HG02938 (cell line): ENCODE results near the gene RET.

Source experiments
- ATAC-seq: cut with Tn5 transposase; IDR thresholded peaks from one replicate; pipeline ENCODE4 v1.9.1; 2021; ENCODE audit warnings: mild to moderate bottlenecking, moderate library complexity; ENCODE audit not compliant: unreplicated experiment

RET gene

DNA sequence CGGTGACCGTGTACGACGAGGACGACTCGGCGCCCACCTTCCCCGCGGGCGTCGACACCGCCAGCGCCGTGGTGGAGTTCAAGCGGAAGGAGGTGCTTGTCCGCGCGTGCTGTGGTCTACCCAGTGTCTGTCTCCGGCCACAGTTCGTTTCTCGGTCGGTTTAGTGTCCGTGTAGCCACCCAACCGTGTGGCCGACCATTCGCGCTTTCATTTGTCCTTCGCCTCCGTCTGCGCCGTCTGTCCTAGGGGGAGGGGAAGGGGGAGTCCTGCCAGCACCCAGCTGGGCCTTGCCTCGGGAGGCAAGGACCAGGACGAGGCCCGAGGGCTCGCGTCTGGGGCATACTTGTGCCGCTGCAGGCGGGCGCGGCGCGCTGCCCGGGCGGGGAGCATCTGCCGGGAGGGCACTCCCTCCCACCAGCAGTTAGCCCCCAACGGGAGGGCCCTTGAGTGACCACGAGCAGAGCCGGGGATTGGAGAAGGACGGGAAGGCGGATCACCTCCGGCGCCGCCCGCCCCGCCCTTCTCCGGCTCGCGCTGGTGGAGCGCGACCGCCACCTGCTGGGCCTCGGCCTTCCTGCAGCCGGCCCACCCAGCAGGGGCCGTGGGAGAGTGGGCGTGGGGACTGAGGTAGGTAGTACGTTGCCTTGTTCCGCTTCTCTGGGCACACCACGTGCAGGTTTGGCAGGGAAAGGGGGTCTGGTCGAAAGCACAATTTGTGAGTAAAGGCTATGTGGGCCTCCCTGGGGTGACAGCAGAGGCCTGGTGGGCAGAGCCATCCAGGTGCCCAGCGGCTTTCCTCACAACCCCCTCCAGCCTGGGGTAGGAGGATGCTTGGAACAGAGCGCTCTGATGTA lies 28.5 kb downstream of the RET start:
- peak; percentile 75 for ATAC-seq

DNA sequence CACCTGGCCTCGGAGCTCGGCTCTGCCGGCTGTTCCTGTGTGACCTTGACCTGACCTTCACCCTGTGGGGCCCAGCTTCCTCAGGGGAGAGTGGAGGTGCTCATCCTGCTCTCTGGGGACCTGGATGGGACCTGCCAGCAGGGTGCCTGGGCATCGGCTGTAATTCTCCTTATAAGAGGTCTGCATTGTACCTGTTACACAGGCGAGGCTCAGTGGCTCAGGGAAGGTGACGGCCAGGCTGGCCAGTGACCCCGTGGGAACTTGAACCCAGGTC lies 29.0 kb downstream of the RET start:
- no peak for ATAC-seq

DNA sequence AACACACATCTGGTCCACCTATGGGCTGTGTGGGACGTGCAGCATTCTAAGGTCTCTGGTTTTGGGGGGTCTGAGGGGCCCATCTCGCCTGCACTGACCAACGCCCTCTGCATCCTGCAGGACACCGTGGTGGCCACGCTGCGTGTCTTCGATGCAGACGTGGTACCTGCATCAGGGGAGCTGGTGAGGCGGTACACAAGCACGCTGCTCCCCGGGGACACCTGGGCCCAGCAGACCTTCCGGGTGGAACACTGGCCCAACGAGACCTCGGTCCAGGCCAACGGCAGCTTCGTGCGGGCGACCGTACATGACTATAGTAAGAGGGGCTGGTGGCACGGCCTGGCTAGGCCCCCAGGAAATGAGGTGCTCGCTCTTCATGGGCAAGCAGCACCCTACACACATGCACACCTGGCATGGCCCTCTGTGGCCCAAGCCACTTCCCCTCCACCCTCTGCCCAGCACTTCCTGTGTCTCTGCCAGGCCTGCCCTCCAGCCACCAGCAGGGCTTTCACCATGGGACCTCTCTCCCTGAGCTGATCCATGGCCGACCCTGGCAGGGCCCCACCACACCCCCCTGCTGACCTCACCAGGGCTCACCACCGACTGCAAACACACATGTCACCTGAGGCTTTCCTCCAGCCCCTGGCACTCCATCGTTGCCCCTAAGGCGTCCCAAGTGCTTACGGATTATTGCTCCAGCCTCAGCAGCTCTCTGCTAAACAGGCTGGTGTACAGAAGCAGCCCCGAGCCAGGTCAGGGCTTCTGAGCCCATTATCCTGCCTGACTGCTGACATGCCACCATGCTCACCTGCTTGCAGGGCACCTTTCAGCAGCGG lies 29.6 kb downstream of the RET start:
- no peak for ATAC-seq

DNA sequence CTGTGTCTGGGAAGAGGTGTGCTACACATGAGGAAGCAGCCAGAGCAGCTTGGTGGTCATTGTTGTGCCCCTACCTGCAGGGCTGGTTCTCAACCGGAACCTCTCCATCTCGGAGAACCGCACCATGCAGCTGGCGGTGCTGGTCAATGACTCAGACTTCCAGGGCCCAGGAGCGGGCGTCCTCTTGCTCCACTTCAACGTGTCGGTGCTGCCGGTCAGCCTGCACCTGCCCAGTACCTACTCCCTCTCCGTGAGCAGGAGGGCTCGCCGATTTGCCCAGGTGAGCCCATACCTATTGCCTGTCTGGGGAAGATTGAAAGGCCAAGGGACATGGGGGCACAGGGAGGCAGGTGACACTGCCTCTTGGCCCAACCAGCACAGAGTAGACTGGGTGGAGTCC lies 32.1 kb downstream of the RET start:
- no peak for ATAC-seq

DNA sequence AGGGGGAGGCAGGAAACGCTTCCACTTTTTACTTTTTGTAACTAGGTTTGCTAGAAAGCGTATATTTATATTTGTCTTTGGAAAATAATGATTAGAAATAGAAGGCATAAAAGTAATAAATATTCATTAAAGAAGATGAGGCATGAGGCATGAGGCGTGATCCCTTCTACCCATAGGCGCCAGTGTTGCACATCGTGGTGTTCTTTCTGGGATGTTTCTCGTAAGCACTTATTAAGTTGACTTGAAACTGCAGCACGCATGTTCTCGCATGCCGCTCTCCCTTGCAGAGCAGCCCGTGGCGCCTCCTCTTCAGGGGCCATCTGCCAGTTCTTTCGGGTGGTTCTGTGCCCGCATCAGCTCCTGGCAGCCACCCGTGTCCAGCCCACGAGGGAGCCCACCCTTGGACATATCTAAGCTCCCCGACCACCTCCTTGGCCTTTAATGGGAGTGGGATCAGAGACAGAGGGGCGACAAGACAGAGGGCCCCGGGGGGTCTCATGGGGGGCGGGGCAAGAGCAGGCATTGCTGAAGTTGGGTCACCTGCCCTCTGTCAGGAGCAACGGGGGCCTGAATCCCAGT lies 32.9 kb downstream of the RET start:
- no peak for ATAC-seq

DNA sequence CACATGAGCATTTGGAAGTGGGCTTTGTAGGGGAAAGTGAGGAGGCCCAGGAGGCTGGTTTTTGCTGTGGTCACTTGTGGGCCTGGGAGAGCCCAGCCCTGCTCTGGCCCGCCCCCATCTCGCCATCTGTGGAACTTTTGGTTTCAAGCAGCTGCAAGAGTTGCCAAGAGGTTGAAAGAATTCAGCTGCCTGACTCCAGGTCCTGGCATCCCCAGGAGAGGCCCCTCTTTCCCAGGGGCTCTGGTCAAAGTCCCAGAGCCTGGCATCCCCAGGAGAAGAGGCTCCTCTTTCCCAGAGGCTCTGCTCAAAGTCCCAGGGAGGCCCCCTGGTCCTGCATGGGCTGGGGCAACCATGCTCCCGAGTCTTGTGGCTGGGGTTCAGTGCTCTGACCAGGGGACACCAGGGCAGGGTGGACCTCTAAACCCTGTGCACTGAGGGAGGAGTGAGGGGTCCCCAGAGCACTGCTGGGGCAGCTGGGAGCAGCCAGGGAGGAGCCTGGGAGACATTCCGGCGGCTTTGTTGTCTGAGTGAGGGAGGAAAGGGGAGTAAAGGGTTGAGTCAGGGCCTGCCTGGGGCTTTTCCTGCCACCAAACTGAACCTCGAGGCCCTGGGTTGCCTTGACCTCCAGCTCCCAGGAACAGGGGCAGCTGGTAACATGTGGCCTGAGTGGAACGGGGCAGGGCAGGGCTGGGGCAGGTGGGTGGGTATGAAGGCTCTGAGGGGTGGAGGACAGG lies 33.6 kb downstream of the RET start:
- ATAC-seq: peak; percentile 33

DNA sequence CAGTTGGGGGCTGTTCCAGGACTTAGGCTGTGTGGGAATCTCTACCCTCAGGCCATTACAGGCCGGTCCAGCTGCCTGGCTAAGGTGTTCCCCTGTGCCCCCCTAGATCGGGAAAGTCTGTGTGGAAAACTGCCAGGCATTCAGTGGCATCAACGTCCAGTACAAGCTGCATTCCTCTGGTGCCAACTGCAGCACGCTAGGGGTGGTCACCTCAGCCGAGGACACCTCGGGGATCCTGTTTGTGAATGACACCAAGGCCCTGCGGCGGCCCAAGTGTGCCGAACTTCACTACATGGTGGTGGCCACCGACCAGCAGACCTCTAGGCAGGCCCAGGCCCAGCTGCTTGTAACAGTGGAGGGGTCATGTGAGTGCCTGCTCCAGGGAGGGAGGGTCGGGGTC lies 34.2 kb downstream of the RET start:
- ATAC-seq: no peak

DNA sequence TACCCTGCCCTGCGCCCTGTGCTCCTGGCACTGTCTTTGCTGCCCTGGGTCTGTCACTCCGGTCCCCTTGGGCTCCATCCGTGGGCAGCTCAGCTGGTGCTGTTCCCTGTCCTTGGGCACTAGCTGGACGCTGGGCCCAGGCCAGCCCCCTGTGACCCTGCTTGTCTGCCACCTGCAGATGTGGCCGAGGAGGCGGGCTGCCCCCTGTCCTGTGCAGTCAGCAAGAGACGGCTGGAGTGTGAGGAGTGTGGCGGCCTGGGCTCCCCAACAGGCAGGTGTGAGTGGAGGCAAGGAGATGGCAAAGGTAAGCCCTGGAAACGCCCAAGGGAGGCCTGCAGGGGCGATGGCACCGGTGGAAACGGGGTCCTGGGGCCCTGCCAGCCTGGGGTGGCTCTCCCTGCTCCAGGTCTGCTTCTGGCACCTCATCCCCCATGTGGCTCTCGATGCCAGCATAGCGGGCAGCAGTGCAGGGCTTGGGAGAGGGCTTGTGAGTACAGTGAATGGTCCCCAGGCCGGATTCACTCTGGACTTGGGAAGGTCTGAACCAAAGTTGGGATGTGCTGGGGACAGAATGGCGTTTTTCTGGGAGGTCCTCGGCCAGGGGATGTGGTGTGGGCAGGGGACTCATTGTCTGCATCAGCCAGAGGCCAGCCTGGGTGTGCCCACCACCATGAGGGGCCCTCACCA lies 35.2 kb downstream of the RET start:
- no peak for ATAC-seq

DNA sequence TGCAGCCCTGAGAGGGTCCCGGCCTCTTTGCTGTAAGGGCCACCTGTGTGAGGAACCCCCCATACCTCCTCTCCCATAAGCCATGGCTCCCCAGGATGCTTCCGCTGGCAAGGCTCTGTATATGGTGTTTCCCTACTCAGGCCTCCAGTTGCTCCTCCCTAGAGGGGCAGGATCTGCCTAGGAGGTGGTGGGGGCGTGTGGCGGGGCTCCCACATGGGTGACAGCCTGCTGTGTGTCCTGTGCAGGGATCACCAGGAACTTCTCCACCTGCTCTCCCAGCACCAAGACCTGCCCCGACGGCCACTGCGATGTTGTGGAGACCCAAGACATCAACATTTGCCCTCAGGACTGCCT lies 35.7 kb downstream of the RET start:
- no peak for ATAC-seq

DNA sequence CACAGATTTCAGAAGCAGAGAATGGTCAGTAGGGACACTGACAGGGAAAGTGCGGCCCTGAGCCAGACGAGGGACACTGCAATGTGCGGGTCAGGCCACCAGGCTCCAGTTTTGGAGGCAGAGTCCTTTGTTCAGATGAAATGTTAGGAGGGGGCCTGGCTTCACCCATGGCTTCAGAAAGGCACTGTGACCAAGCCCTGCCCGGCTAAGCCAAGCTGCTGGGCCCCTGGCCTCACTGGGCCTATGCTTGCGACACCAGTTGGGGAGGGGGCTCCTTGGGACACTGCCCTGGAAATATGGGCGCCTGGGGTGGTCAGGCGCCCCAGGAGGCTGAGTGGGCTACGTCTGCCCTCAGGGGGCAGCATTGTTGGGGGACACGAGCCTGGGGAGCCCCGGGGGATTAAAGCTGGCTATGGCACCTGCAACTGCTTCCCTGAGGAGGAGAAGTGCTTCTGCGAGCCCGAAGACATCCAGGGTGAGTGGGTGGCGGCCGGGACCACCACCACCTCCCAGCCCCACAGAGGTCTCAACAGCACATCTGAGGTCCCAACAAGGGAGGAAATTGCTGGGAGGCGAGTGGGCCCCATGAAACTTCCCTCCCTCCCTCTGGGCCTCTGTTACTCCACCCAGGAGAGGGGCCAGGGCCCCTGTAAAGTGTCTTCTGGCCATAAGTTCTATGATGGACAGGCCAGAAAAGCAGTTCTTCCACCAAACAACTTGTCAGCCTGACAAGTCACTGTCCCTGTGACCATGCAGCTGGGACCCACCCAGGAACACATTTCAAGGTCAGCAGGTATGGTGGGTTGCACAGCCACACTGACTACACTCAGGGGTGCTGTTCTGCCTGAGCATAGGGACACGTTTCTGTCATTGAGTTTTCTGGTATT lies 36.6 kb downstream of the RET start:
- ATAC-seq: no peak

DNA sequence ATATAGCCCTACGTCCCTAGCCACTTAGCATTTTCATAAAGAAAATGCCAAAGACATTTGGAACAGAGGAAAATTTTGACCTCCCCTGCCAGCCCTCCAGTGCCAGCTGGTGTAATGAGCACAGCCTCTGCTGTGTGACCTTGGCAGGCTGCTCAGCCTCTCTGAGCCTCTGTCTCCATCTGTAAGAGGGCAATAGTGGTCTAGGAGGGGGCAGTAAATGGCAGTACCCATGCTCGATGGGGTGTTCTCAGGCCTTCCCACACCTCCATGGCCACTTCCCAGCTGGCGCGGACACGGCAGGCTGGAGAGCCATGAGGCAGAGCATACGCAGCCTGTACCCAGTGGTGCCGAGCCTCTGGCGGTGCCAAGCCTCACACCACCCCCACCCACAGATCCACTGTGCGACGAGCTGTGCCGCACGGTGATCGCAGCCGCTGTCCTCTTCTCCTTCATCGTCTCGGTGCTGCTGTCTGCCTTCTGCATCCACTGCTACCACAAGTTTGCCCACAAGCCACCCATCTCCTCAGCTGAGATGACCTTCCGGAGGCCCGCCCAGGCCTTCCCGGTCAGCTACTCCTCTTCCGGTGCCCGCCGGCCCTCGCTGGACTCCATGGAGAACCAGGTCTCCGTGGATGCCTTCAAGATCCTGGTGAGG lies 37.3 kb downstream of the RET start:
- no peak for ATAC-seq

DNA sequence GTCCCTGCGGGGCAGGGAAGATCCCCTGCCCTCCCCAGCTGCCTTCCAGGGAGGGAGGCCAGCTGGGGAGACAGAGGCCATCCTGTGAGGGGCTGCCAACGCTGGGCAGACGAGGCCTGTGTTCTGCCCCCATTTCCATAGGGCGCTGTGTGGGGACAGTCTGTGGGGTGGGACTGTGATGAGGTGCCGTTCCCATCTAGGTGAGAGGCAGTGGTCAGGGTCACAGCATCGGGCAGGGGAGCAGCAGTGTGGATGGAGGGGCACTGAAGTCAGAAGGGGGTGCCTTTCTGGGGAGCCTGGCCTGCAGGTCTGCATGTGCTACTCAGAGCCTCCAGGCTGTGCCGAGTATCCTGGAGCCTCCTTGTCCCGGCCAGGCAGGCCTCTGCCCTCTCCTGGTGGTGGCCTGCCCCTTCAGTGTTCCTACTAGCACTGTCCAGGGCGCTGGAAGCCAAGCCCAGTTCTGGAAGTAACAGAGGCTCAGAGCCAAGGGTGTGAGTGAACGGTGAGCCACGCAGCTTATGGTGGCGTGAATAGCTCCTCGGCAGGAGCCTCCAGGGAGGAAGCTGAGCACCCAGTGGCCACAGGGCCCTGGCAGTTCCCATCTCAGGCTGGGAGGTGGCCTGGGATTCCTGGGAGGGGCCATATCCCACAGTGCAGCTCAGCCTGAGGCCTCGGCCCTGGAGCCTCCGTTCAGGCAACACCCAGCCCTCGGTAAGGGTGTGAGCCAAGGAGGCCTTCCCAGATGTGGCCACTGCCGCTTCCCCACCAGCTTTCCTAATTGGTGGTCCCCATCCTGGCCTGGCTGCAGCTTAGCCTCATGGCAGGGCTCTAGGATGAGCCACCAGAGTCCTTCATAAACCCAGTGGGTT lies 38.1 kb downstream of the RET start:
- no peak for ATAC-seq

DNA sequence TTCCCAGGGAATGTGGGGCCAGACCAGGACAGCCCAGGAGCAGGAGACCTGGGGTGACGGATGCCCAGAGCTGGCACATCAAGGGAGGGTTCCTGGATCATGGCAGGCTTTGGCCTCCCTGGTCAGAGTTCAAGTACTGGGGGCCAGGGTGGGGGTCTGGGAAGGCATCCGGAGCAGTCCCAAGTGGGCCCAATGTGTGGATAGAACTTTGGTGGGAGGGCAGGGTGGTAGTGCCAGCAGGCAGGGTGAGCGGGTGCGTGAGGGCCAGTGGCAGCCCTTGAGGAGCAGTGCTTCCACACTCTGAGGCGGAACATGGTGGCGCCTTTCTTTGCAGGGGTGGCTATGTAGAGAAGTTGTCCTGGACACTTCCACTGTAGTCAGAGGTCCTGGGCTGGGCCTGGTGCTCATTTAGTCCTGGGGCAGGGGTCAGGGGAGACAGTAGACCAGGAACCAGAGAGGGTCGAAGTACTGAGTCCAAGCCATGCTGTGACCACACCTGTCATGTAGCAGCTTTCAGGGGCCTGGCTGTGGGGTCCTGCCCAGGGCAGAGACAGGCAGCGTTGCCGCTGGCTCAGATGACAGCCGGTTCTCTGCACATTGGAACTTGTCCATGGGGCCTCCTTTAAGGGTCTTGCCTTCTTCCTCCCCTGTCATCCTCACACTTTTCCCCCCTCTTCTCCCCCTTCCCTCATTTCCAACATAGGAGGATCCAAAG lies 39.2 kb downstream of the RET start:
- no peak for ATAC-seq

DNA sequence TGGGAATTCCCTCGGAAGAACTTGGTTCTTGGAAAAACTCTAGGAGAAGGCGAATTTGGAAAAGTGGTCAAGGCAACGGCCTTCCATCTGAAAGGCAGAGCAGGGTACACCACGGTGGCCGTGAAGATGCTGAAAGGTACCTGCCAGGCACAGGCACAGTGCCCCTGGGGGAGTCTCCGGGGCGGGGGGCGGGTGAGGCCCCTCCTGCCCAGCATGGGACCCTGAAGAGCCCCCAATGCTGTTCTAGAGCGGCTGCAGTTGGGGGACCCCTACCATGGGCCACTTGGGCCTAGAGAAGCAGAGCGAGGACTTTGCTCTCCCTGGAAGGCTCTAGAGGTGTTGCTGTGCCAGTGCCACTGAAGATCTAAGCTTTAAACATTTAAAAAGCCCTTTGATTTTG lies 39.7 kb downstream of the RET start:
- ATAC-seq: no peak

DNA sequence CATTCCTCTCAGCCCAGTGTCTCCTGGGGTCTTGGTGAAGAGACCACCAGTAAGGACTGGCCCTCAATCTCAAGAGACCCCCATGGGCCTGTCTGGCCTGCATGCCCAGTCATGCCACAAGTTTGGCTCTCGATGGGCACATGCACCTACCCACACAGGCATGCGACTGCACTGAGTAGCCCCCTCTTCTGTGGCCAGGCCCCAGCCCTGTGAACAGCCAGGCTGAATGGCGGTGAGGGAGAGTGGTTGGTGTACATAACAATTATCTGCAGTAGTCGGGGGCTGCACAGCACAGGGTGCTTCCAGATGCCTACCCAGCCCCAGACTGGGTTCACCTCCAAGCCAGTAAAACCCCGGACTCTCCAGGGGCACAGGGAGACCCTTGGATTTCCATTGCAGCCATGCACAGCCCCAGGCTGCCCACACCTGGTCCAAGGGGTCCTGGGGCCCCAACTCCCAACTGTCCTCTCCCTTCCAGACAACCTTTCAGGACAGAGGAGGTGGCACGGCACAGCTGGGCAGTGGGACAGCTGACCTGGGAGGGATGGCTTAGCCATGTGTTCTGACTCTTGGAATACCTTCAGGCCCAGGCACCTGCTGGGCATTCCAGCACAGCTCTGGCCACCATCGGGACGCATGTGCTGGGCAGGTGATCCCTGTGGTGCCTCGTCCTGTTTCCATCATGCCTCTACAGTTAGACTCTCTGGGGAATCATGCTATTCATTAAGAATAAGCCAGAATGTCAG lies 40.3 kb downstream of the RET start:
- ATAC-seq: no peak

DNA sequence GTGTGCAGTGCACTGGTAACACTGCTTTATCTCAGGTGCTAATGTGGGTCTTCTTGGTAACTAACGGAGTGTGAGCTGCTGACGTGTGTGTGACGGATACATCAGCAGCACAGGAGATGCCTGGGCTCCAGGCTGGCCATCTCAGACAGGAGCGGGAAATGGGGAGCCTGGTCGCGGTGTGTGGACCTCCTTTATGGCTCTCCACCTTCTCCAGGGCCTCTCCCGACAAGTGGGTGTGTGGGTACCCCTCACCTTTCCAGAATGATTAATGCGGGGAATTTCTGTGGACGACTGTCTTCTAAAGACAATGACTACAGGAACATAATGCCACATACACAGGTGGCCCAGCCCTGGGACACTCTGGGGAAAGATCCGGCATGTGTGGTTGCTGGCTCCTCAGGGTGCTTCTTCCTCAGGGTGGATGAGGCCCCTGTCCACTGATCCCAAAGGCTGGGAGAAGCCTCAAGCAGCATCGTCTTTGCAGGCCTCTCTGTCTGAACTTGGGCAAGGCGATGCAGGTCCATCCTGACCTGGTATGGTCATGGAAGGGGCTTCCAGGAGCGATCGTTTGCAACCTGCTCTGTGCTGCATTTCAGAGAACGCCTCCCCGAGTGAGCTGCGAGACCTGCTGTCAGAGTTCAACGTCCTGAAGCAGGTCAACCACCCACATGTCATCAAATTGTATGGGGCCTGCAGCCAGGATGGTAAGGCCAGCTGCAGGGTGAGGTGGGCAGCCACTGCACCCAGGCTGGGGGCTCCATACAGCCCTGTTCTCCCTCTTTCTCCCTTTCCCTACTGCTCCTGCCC lies 41.1 kb downstream of the RET start:
- no peak for ATAC-seq
